ENCODE data around the gene HLA-E. TPM values are rescaled to one million over a fixed set of nuclear protein-coding genes. Genes with fewer than 3 reads are reported as not detected.

The HLA-E gene
- total and polyA plus RNA-seq, 4 donors = 133 to 258 (median 207) TPM

- Histone ChIP-seq H3K27me3 (ENCODE audit: control insufficient read depth in 4 of 4, insufficient read depth in 4 of 4, low read length in 3 of 4) (peaks cover 0 to 12% (median 4%) of the 10 kb centered on the region in 4 donors), H3K27ac (ENCODE audit: low read depth in 1 of 2, low read length in 2 of 2) (no peak overlapping the region), H3K9ac (ENCODE audit: low read depth in 1 of 2, low read length in 2 of 2) (no peak overlapping the region), H3K36me3 (ENCODE audit: control insufficient read depth in 4 of 4, insufficient read depth in 3 of 4, low read depth in 1 of 4, low read length in 3 of 4) (no peaks in the 10 kb centered on the region), H3K4me1 (ENCODE audit: control insufficient read depth in 4 of 4, insufficient read depth in 4 of 4, low read length in 3 of 4) (peaks cover 0 to 8% (median 4%) of the 10 kb centered on the region in 4 donors), H3K4me3 (ENCODE audit: low read depth in 1 of 3, low read length in 3 of 3) (no peak overlapping the region), H3K9me3 (ENCODE audit: control insufficient read depth in 4 of 4, low read length in 3 of 4) (no peaks in the 10 kb centered on the region)
- no peak for DNase-seq (ENCODE audit: low spot score)
- 29% methylated on average over 7 of the region's 7 CpGs for WGBS
- TF ChIP-seq ATF3 (IDR thresholded peaks at IDR 0.05) (no peak), CTCF (IDR thresholded peaks at IDR 0.05; ENCODE audit: low read depth, low read length, missing input control) (peak; percentile 67), ZBTB33 (IDR thresholded peaks at IDR 0.05) (no peak), RAD21 (IDR thresholded peaks at IDR 0.05) (peak; percentile 87 to 89), FOXA2 (IDR thresholded peaks at IDR 0.05) (no peak), JUND (IDR thresholded peaks at IDR 0.05) (no peak)
These were observed 5.5 kb upstream of the HLA-E start for GRCh38 chr6:30483677-30484279.

- no peak for DNase-seq (ENCODE audit: low spot score)
- Histone ChIP-seq H3K27me3 (ENCODE audit: control insufficient read depth in 4 of 4, insufficient read depth in 4 of 4, low read length in 3 of 4) (peaks cover 0 to 12% (median 4%) of the 10 kb centered on the region in 4 donors), H3K27ac (ENCODE audit: low read depth in 1 of 2, low read length in 2 of 2) (no peak overlapping the region), H3K9ac (ENCODE audit: low read depth in 1 of 2, low read length in 2 of 2) (no peak overlapping the region), H3K36me3 (ENCODE audit: control insufficient read depth in 4 of 4, insufficient read depth in 3 of 4, low read depth in 1 of 4, low read length in 3 of 4) (peaks cover 0 to under 1% (median 0%) of the 10 kb centered on the region in 4 donors), H3K9me3 (ENCODE audit: control insufficient read depth in 4 of 4, low read length in 3 of 4) (no peaks in the 10 kb centered on the region), H3K4me3 (ENCODE audit: low read depth in 1 of 3, low read length in 3 of 3) (no peak overlapping the region), H3K4me1 (ENCODE audit: control insufficient read depth in 4 of 4, insufficient read depth in 4 of 4, low read length in 3 of 4) (peaks cover 0 to 9% (median 5%) of the 10 kb centered on the region in 4 donors)
- WGBS = 80% methylated on average over 3 of the region's 3 CpGs
- TF ChIP-seq CTCF (IDR thresholded peaks at IDR 0.05; ENCODE audit: low read depth, low read length, missing input control) = no peak
- TF ChIP-seq HNF4G (IDR thresholded peaks at IDR 0.05) = no peak
- TF ChIP-seq YY1 (IDR thresholded peaks at IDR 0.05) = no peak
- TF ChIP-seq ZBTB33 (IDR thresholded peaks at IDR 0.05) = no peak
- no peak for TF ChIP-seq MAX (IDR thresholded peaks at IDR 0.05)
- no peak for TF ChIP-seq NR2F2 (IDR thresholded peaks at IDR 0.05)
- no peak for TF ChIP-seq GABPA (IDR thresholded peaks at IDR 0.05 in 1 of 2, conservative IDR thresholded peaks at IDR 0.05 in 1 of 2)
- no peak for TF ChIP-seq EGR1 (IDR thresholded peaks at IDR 0.05; ENCODE audit: low read depth in 2 of 2)
- no peak for TF ChIP-seq JUND (IDR thresholded peaks at IDR 0.05)
These were observed 4.1 kb upstream of the HLA-E start for GRCh38 chr6:30485236-30485635.

All from liver (tissue), 9 donors.